Endothelial cell of umbilical vein (primary cell): ENCODE results near the gene TXNRD3. TPM values are rescaled to one million over a fixed set of nuclear protein-coding genes. Genes with fewer than 3 reads are reported as not detected.

ENCODE experiments used
- BruUV-seq: library from RNA; stranded (reverse); fragments of 400-500 nt; replicated peaks from 2 replicates; lab custom pipeline; 2021; lab: Mats Ljungman, UMichigan
- CTCF ChIA-PET: fragments of 300-600, 350-600 bp; sonication (Branson Sonifier 250); formaldehyde crosslinking; loops from one replicate; lab custom pipeline; 2021; ENCODE audit warnings: antibody characterized with exemption, inconsistent platforms; lab: Charles Lee
- POLR2A ChIA-PET: fragments of 300-600, 350-600 bp; sonication (Branson Sonifier 250); formaldehyde crosslinking; loops from one replicate; lab custom pipeline; 2021; ENCODE audit warnings: antibody characterized with exemption, inconsistent platforms; lab: Charles Lee
- DNase-seq: peaks from one replicate; pipeline ENCODE4 v3.0.0-alpha.2; 2011; ENCODE audit warnings: low read depth, low spot score
- FAIRE-seq: peaks from 2 replicates; lab custom pipeline; 2011; peaks lifted over from hg19 to GRCh38; lab: Jason Lieb, UNC
- H2AFZ ChIP-seq: 2 replicates; pipeline ENCODE4 v1.6.0; 2012; ENCODE audit warnings: low read depth, low read length, control low read depth, inconsistent platforms
- H3K27ac ChIP-seq: 2 replicates; pipeline ENCODE4 v1.5.1; 2011; ENCODE audit warnings: low read depth, mild to moderate bottlenecking, control low read depth, low read length, moderate library complexity; ENCODE audit not compliant: insufficient read depth
- H3K27me3 ChIP-seq, 2 experiments: 2 replicates each; pipeline versions ENCODE4 v1.6.0 to v1.6.1; 2011; ENCODE audit warnings: low read length in 2 of 2, mixed read lengths in 1 of 2; ENCODE audit not compliant: control insufficient read depth in 2 of 2, insufficient read depth in 2 of 2
- H3K36me3 ChIP-seq, 2 experiments: 2 replicates in 1 of 2; 3 replicates in 1 of 2; pipeline ENCODE4 v1.5.1; 2011; ENCODE audit warnings: low read length in 2 of 2, mild to moderate bottlenecking in 1 of 2, moderate library complexity in 1 of 2; ENCODE audit not compliant: control insufficient read depth in 2 of 2, insufficient read depth in 2 of 2; ENCODE audit errors: extremely low read depth in 1 of 2
- H3K4me1 ChIP-seq: 3 replicates; pipeline ENCODE4 v1.5.1; 2011; ENCODE audit warnings: mild to moderate bottlenecking, low read length; ENCODE audit not compliant: control insufficient read depth, insufficient read depth; ENCODE audit errors: extremely low read depth
- H3K4me2 ChIP-seq: 2 replicates; pipeline ENCODE4 v1.6.1; 2011; ENCODE audit warnings: low read length, control low read depth, mixed read lengths; ENCODE audit not compliant: insufficient read depth
- H3K4me3 ChIP-seq, 3 experiments: fragments of 200-600 bp in 1 of 3; sonication (generic), shearing (Covaris generic) in 1 of 3; replicated peaks in 1 of 3; 2 replicates each; pipeline ENCODE4 v1.5.1; 2011 to 2016; ENCODE audit warnings: control low read depth in 3 of 3, low read length in 3 of 3, mild to moderate bottlenecking in 2 of 3, inconsistent platforms in 1 of 3, low read depth in 1 of 3, moderate library complexity in 1 of 3; ENCODE audit not compliant: insufficient read depth in 1 of 3
- H3K79me2 ChIP-seq: 2 replicates; pipeline ENCODE4 v1.6.0; 2012; ENCODE audit warnings: low read length, inconsistent platforms; ENCODE audit not compliant: control insufficient read depth, insufficient read depth
- H3K9ac ChIP-seq: replicated peaks from 2 replicates; pipeline ENCODE3; 2011; ENCODE audit warnings: low read length, control low read depth; ENCODE audit not compliant: insufficient read depth; ENCODE audit errors: extremely low read depth
- H3K9me1 ChIP-seq: replicated peaks from 3 replicates; pipeline ENCODE4 v1.6.0; 2011; ENCODE audit warnings: mild to moderate bottlenecking, low read length; ENCODE audit not compliant: control insufficient read depth, insufficient read depth; ENCODE audit errors: extremely low read depth
- H3K9me3 ChIP-seq: replicated peaks from 2 replicates; pipeline ENCODE4 v1.5.1; 2012; ENCODE audit warnings: low read length, inconsistent platforms; ENCODE audit not compliant: control insufficient read depth, insufficient read depth
- H4K20me1 ChIP-seq: replicated peaks from 2 replicates; pipeline ENCODE3; 2011; ENCODE audit warnings: mild to moderate bottlenecking, low read length; ENCODE audit not compliant: control insufficient read depth, insufficient read depth; ENCODE audit errors: extremely low read depth
- CTCF ChIP-seq, 2 donors: IDR thresholded peaks; 1 replicate in 1 of 2; 2 replicates in 1 of 2; pipeline ENCODE4 v1.5.1; 2011; ENCODE audit warnings: low read length in 2 of 2, mild to moderate bottlenecking in 2 of 2, moderate library complexity in 2 of 2, control low read depth in 1 of 2, inconsistent platforms in 1 of 2, low read depth in 1 of 2; ENCODE audit not compliant: insufficient read depth in 1 of 2; ENCODE audit errors: extremely low read depth in 1 of 2
- EZH2 ChIP-seq: IDR thresholded peaks from 2 replicates; pipeline ENCODE4 v1.6.1; 2012; ENCODE audit warnings: borderline replicate concordance, low read depth, mild to moderate bottlenecking, moderate library complexity, low read length, inconsistent platforms; ENCODE audit not compliant: severe bottlenecking
- FOS ChIP-seq: IDR thresholded peaks from 2 replicates; pipeline ENCODE4 v1.6.1; 2011; ENCODE audit warnings: mild to moderate bottlenecking, low read length, moderate library complexity, borderline replicate concordance; ENCODE audit not compliant: insufficient read depth
- GATA2 ChIP-seq: IDR thresholded peaks from 2 replicates; pipeline ENCODE4 v1.7.0; 2011; ENCODE audit warnings: low read depth, mild to moderate bottlenecking, moderate library complexity, mixed read lengths, low read length; ENCODE audit not compliant: insufficient read length, insufficient read depth
- JUN ChIP-seq: IDR thresholded peaks from 2 replicates; pipeline ENCODE4 v1.6.1; 2011; ENCODE audit warnings: borderline replicate concordance, low read depth; ENCODE audit not compliant: insufficient read length, insufficient read depth
- MYC ChIP-seq: IDR thresholded peaks from one replicate; pipeline ENCODE4 v1.6.1; 2011; ENCODE audit warnings: mild to moderate bottlenecking, low read depth, low read length
- POLR2A ChIP-seq: IDR thresholded peaks from 2 replicates; pipeline ENCODE4 v1.6.1; 2012; ENCODE audit warnings: low read depth, mild to moderate bottlenecking, control low read depth, low read length
- POLR2AphosphoS5 ChIP-seq: IDR thresholded peaks from 2 replicates; pipeline ENCODE4 v1.6.1; 2012; ENCODE audit warnings: low read depth, mild to moderate bottlenecking, control low read depth, low read length, moderate library complexity; ENCODE audit not compliant: insufficient read depth
- dilution Hi-C: fragments of 300-500 bp; cut with MboI; formaldehyde crosslinking; loops from one replicate; pipeline ENCODE4 v1.15.0; 2019; ENCODE audit warnings: low sequenced_read_pairs; ENCODE audit not compliant: extremely low pct_ligation_motif_present
- intact Hi-C: fragments of 100-400 bp; cut with micrococcal nuclease; formaldehyde crosslinking; loops from one replicate; pipeline ENCODE4 v1.10.0; 2022
- polyA plus RNA-seq, 4 experiments: library from polyadenylated mRNA; depleted of rRNA in 3 of 4; stranded (reverse) in 3 of 4; unstranded in 1 of 4; fragments of >200 nt; gene quantifications; 2 replicates each; pipeline versions ENCODE4 v1.2.1 to v1.2.3, GENCODE V29; 2011 to 2012; ENCODE audit warnings: missing spikeins in 1 of 4
- total RNA-seq: library from RNA; stranded (reverse); gene quantifications from 2 replicates; pipeline ENCODE4 v1.2.3, GENCODE V29; 2021
- TF ChIP-seq, protein P1 (sequence below): IDR thresholded peaks from 2 replicates; pipeline ENCODE4 v1.6.1; 2011; ENCODE audit not compliant: insufficient read depth, insufficient read length

Gene TXNRD3
- total and polyA plus RNA-seq, 2 donors (not counting 3 experiments of a cell fraction or from before 2014, with no cell fraction given) = 2.6 to 7.1 TPM

- no peaks in the 10 kb centered on the region for H4K20me1 ChIP-seq
- H3K9me3 ChIP-seq = no peaks in the 10 kb centered on the region
- H3K4me2 ChIP-seq = no peak overlapping the region
- ChIA-PET CTCF (interaction anchor here (1.5 to 1.9 kb wide), 2 partner anchors 9 to 11 kb away, joined by 5 read pairs; no protein-coding TSS in a partner anchor), POLR2A (no interaction called here)
- no peak overlapping the region for H2AFZ ChIP-seq
- no TSS peak for BruUV-seq
- no peaks in the 10 kb centered on the region for H3K36me3 ChIP-seq
- intact Hi-C loops (no loop called here), dilution Hi-C loops (no loop called here)
- H3K9me1 ChIP-seq = no peaks in the 10 kb centered on the region
- TF ChIP-seq MYC = no peak
- no peak for TF ChIP-seq POLR2A
- no peak for TF ChIP-seq JUN
- no peak for TF ChIP-seq FOS
- no peak for DNase-seq
- H3K27ac ChIP-seq = no peak overlapping the region
- no peak overlapping the region for H3K9ac ChIP-seq
- no peak overlapping the region for H3K4me3 ChIP-seq
- no peak for FAIRE-seq
- H3K79me2 ChIP-seq = no peaks in the 10 kb centered on the region
- H3K27me3 ChIP-seq = no peaks in the 10 kb centered on the region
- peaks cover 16% of the 10 kb centered on the region for H3K4me1 ChIP-seq
Measured at GRCh38 chr3:126621171-126621570, 33.8 kb downstream of the TXNRD3 start.

DNA sequence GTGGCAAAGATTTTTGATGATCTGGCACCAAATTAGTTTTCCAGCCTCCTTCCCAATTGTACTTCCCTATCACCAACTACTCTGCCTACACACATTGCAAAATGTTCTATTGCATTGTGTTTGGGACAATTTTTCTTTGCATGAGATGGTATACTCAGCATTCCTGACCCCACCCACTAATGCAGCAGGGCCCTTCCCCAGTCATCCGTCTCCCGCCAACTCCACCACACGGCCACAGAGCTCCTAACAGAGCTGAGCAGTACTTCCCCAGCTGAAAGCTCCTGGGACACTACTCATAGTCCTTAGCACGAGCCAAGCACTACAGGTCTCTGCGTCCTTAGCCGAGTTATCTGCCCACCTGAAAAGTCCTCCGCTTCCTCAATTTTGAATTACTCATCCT lies 34.2 kb downstream of the TXNRD3 start:
- DNase-seq = no peak

More for the DNA sequence above, 34.2 kb downstream of the TXNRD3 start:
- Histone ChIP-seq H2AFZ (no peak overlapping the region), H3K4me3 (no peak overlapping the region), H3K9ac (no peak overlapping the region), H4K20me1 (no peaks in the 10 kb centered on the region), H3K27ac (no peak overlapping the region), H3K79me2 (no peaks in the 10 kb centered on the region), H3K4me1 (peaks cover 16% of the 10 kb centered on the region), H3K4me2 (no peak overlapping the region), H3K9me1 (no peaks in the 10 kb centered on the region), H3K27me3 (no peaks in the 10 kb centered on the region), H3K36me3 (no peaks in the 10 kb centered on the region), H3K9me3 (no peaks in the 10 kb centered on the region)
- TF ChIP-seq CTCF (IDR thresholded peaks at IDR 0.05; ENCODE audit: extremely low read depth in 1 of 2, insufficient read depth in 1 of 2, low read depth in 1 of 2, low read length in 2 of 2) (no peak), POLR2A (no peak), GATA2 (no peak), EZH2 (no peak), FOS (no peak), JUN (no peak), MYC (no peak), POLR2AphosphoS5 (no peak)
- TF ChIP-seq, protein P1, sequence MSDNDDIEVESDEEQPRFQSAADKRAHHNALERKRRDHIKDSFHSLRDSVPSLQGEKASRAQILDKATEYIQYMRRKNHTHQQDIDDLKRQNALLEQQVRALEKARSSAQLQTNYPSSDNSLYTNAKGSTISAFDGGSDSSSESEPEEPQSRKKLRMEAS = no peak
- no peak for FAIRE-seq
- no TSS peak for BruUV-seq
- ChIA-PET POLR2A (no interaction called here), CTCF (interaction anchor here (1.5 kb wide), 1 partner anchor 9 kb away, joined by 5 read pairs; no protein-coding TSS in a partner anchor)
- intact Hi-C loops (no loop called here), dilution Hi-C loops (no loop called here)
